Lung (tissue), 12 donors: Measurements from ENCODE around the gene PPARA. TPM values are rescaled to one million over a fixed set of nuclear protein-coding genes. Genes with fewer than 3 reads are reported as not detected.

Source experiments
- ATAC-seq: fragments of 200-7000 bp; cut with Tn5 transposase; one replicate; pipeline ENCODE4 v1.9.1; 2020; ENCODE audit warnings: moderate number of reproducible peaks; ENCODE audit not compliant: insufficient read depth, low FRiP score
- DNase-seq, 3 donors: peaks; one replicate each; pipeline ENCODE4 v3.0.0-alpha.2; 2013 to 2017
- H3K27ac ChIP-seq, 2 donors: one replicate each; pipeline ENCODE4 v1.5.1; 2013; ENCODE audit warnings: mild to moderate bottlenecking in 2 of 2, moderate library complexity in 2 of 2, control low read depth in 1 of 2, inconsistent platforms in 1 of 2, low read depth in 1 of 2, low read length in 1 of 2
- H3K27me3 ChIP-seq, 3 donors: one replicate each; pipeline ENCODE4 v1.5.1; 2013; ENCODE audit warnings: low read length in 2 of 3; ENCODE audit not compliant: control insufficient read depth in 3 of 3, insufficient read depth in 3 of 3
- H3K36me3 ChIP-seq, 4 donors: one replicate each; pipeline ENCODE4 v1.5.1; 2013; ENCODE audit warnings: low read length in 4 of 4, mild to moderate bottlenecking in 1 of 4, moderate library complexity in 1 of 4; ENCODE audit not compliant: control insufficient read depth in 4 of 4, insufficient read depth in 4 of 4
- H3K4me1 ChIP-seq, 5 donors: one replicate each; pipeline ENCODE4 v1.5.1; 2013; ENCODE audit warnings: low read length in 5 of 5, mild to moderate bottlenecking in 2 of 5, moderate library complexity in 1 of 5; ENCODE audit not compliant: control insufficient read depth in 5 of 5, insufficient read depth in 5 of 5
- H3K4me3 ChIP-seq: one replicate; pipeline ENCODE4 v1.5.1; 2013; ENCODE audit warnings: mild to moderate bottlenecking, control low read depth, moderate library complexity
- H3K9ac ChIP-seq, 2 donors: one replicate each; pipeline ENCODE4 v1.5.1; 2013; ENCODE audit warnings: low read length in 2 of 2, control low read depth in 1 of 2; ENCODE audit not compliant: insufficient read depth in 1 of 2
- H3K9me3 ChIP-seq, 4 donors: one replicate each; pipeline ENCODE4 v1.5.1; 2013; ENCODE audit warnings: low read length in 3 of 4, mild to moderate bottlenecking in 1 of 4, moderate library complexity in 1 of 4; ENCODE audit not compliant: control insufficient read depth in 4 of 4, insufficient read depth in 3 of 4
- WGBS, 2 donors: extraction: QIAGEN DNeasy Blood & Tissue Kit; methylation state at CpG; one replicate each; pipeline ENCODE4 v1.1.7; 2013; 5-methylcytosine and 5-hydroxymethylcytosine counted together
- polyA plus RNA-seq, 2 donors: library from polyadenylated mRNA; stranded (reverse); fragments of 200-250 nt; gene quantifications; one replicate each; pipeline ENCODE4 v1.2.1, GENCODE V29; 2013
- total RNA-seq, 2 donors: library from RNA; depleted of rRNA in 1 of 2; stranded (reverse); fragments of >200 nt in 1 of 2; gene quantifications; one replicate each; pipeline ENCODE4 v1.2.1, GENCODE V29; 2014 to 2021
- TF ChIP-seq, protein P1 (sequence below): IDR thresholded peaks from 2 replicates; pipeline ENCODE4 v1.5.1; 2012; ENCODE audit warnings: mild to moderate bottlenecking; ENCODE audit errors: control extremely low read depth, extremely low read depth
- donor health status: control.
- donor health status: control.
- donor health status: Bipolar disorder and iron deficiency.
- donor health status: healthy.
- donor health status: DM: yes; HTN: yes; CAD: no.

The PPARA gene
- total and polyA plus RNA-seq, 4 donors: 4.4 to 18.1 (median 11.0) TPM

DNA sequence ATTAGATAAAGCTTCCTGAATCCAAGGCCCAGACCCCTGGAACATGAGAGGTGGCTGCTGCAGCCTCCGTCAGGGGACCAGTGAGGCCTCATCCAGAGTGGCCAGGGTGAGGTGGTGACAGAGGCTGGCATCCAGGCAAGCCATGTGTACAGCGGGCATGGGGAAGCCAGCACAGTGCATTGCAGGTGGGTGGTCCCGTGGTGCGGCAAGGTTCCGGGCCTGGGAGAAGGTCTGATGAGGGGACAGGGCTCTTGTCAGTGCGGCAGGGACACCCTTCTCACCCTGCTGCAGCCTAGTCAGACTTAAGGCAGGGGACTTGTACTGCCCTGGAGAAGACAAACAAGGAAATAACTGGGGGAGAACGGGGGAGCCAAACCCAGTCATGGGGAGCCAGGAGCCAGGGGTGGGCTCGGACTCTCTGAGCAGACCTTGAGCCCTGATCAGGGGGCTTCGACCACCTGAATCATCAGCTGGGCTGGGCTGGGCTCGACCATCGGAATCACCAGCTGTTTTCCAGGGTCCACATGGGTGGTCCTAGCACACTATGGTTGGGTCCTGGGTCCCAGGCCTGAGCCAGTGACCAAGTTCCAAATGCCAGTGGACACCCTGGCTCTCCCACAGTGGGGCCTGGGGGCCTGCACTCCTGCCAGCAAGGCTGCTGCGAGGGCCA, 122.6 kb downstream of the PPARA start:
- Histone ChIP-seq H3K27ac (no peak overlapping the region), H3K9ac (no peak overlapping the region), H3K4me1 (peaks cover 0 to 15% (median 6%) of the 10 kb centered on the region in 5 donors), H3K27me3 (no peaks in the 10 kb centered on the region), H3K9me3 (no peaks in the 10 kb centered on the region), H3K36me3 (peaks cover 8 to 41% (median 30%) of the 10 kb centered on the region in 4 donors), H3K4me3 (no peak overlapping the region)
- 94 to 97% methylated on average over 12 of the region's 12 CpGs for WGBS, 2 donors
- ATAC-seq (no peak), DNase-seq (no peak)
- TF ChIP-seq, protein P1, sequence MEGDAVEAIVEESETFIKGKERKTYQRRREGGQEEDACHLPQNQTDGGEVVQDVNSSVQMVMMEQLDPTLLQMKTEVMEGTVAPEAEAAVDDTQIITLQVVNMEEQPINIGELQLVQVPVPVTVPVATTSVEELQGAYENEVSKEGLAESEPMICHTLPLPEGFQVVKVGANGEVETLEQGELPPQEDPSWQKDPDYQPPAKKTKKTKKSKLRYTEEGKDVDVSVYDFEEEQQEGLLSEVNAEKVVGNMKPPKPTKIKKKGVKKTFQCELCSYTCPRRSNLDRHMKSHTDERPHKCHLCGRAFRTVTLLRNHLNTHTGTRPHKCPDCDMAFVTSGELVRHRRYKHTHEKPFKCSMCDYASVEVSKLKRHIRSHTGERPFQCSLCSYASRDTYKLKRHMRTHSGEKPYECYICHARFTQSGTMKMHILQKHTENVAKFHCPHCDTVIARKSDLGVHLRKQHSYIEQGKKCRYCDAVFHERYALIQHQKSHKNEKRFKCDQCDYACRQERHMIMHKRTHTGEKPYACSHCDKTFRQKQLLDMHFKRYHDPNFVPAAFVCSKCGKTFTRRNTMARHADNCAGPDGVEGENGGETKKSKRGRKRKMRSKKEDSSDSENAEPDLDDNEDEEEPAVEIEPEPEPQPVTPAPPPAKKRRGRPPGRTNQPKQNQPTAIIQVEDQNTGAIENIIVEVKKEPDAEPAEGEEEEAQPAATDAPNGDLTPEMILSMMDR: no peak

DNA sequence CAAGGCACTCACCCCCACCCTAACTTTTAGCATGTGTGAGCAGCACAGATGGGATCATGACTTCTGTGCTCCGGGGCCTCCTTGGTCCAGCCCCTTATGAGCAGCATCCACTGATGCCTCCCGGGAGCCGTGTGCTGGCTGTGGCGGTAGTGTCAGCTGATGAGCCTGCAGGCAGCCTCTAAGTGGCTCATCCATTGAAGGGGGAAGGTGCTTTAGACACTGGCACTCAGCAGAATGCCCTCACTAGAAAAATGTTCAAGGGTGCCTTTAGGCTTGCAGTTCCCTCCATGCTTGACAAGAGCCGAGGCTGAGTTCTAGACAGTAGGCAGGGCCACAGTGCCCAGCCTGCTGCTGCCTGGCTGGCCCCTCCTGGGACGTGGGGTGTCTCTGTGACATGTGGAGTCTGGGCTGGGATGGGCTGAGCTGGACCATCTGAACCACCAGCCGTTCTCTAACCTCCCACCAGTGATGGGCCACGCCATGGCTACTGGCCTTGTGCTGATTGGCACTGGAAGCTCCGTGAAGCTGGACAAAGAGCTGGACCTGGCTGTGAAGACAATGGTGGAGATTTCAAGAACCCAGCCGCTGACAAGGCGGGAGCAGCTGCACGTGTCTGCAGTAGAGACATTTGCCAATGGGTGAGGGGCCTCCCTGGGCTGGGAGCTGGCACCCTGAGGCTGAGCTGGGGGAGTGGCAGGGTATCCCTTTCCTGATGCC, 123.3 kb downstream of the PPARA start:
- no peak overlapping the region for H3K27ac ChIP-seq
- no peak for ATAC-seq
- H3K4me1 ChIP-seq: peaks cover 0 to 10% (median 6%) of the 10 kb centered on the region in 5 donors
- H3K36me3 ChIP-seq: peaks cover 9 to 47% (median 35%) of the 10 kb centered on the region in 4 donors
- H3K4me3 ChIP-seq: no peak overlapping the region
- no peak overlapping the region for H3K9ac ChIP-seq
- no peaks in the 10 kb centered on the region for H3K27me3 ChIP-seq
- DNase-seq: no peak
- WGBS, 2 donors: 92 to 95% methylated on average over 12 of the region's 12 CpGs
- no peaks in the 10 kb centered on the region for H3K9me3 ChIP-seq
- TF ChIP-seq, protein P1: no peak

DNA sequence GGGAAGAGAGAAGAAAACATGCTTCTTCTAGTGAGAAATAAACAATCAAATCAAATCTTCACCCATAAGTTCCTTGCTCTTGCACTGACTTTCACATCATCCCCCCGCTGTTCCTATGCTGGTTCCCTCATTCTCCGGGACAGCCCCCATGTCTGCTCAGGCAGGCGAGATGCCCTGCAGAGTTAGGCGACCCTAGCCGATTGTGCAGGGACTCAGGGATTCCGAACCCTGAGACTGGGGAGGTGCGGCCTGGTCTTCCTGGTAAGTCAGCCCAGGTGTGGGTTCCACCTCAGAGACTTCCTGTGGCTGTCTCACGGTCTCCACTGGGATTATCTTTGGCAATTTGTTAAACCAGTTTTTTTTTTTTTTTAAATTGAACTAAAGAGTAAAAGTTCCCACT, 124.1 kb downstream of the PPARA start:
- Histone ChIP-seq H3K9me3 (no peaks in the 10 kb centered on the region), H3K27me3 (no peaks in the 10 kb centered on the region), H3K36me3 (peaks cover 10 to 55% (median 40%) of the 10 kb centered on the region in 4 donors), H3K4me3 (no peak overlapping the region), H3K9ac (no peak overlapping the region), H3K4me1 (peaks cover 0 to 4% (median under 1%) of the 10 kb centered on the region in 5 donors), H3K27ac (no peak overlapping the region)
- ATAC-seq (no peak), DNase-seq (no peak)
- 94 to 96% methylated on average over 8 of the region's 8 CpGs for WGBS, 2 donors
- TF ChIP-seq, protein P1: no peak
